Mammary epithelial cell (primary cell): ENCODE results near the gene BIRC6.

Experiments used
- CTCF ChIP-seq, 2 donors: IDR thresholded peaks in 1 of 2; conservative IDR thresholded peaks in 1 of 2; 2 replicates each; pipeline ENCODE4 v1.5.1; 2011 to 2012; ENCODE audit warnings: inconsistent platforms in 2 of 2, low read length in 2 of 2, mild to moderate bottlenecking in 2 of 2, control low read depth in 1 of 2, low read depth in 1 of 2; ENCODE audit not compliant: insufficient read depth in 1 of 2; ENCODE audit errors: extremely low read depth in 1 of 2
- EZH2 ChIP-seq: IDR thresholded peaks from 2 replicates; pipeline ENCODE4 v1.6.1; 2012; ENCODE audit warnings: low read length, inconsistent platforms, borderline replicate concordance

GRCh38 chr2:32484937-32485336 is 128.1 kb downstream of the BIRC6 start:
- TF ChIP-seq CTCF (conservative IDR thresholded peaks at IDR 0.05 in 1 of 2, IDR thresholded peaks at IDR 0.05 in 1 of 2; ENCODE audit: extremely low read depth in 1 of 2, insufficient read depth in 1 of 2, low read depth in 1 of 2, low read length in 2 of 2) (no peak), EZH2 (no peak)
